ENCODE results near the gene EXD2. TPM values are rescaled to one million over a fixed set of nuclear protein-coding genes. Genes with fewer than 3 reads are reported as not detected.
"Not testable (repeated sequence)": the region's sequence is repeated elsewhere in the genome, so short reads cannot be mapped to it uniquely, and the experiment has no call there.

The EXD2 gene
- total RNA-seq, 2 donors from 2014 or later = 14.6 to 16.7 TPM

DNA sequence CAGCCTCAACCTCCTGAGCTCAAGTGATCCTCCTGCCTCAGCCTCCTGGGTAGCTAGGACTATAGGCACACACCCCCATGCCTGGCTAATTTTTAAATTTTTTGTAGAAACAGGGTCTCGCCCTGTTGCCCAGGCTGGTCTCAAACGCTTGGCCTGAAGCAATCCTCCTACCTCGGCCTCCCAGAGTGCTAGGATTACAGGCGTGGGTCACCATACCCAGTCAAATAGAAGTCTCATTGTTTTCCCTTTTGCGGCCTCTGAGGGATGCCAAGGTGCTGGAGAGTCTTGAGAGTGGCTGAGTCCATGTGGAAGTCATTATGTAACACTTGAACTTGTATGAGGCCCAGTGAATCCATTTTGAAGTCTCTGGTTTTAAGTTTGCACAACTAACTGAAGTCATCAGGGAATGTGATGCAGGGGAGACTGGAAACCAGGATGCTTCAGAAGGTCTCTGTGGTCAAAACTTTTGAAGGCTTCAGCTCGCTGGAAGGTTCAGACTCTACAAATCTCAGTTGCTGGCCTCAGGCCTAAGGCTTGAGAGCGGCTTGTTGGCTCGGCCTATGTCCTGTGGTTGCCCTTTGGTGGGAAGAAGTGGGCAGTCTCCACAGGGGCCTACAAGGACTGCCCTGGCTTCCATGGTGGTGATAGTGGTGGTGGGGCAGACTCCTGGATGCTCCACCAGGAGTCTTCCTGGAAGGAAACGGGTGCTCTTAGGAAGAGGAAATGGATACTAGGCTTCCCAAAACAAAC is 97.8 kb downstream of the EXD2 start:
- peak; percentile 46 for DNase-seq (ENCODE audit: low spot score)
- H3K36me3 ChIP-seq = no peaks in the 10 kb centered on the region
- peak overlapping the region in 1 of 2 donors; percentile 21 for H3K27ac ChIP-seq
- H3K4me1 ChIP-seq = peaks cover 0 to 47% of the 10 kb centered on the region in 2 donors
- no peak for TF ChIP-seq CTCF (IDR thresholded peaks at IDR 0.05)
- no peaks in the 10 kb centered on the region for H3K27me3 ChIP-seq
- H3K4me3 ChIP-seq = no peak overlapping the region
- H3K9me3 ChIP-seq = no peaks in the 10 kb centered on the region

GRCh38 chr14:69289811-69290520 is 98.7 kb downstream of the EXD2 start:
- Histone ChIP-seq H3K4me3 (no peak overlapping the region), H3K27ac (peak overlapping the region; percentile 19 to 21), H3K9me3 (no peaks in the 10 kb centered on the region), H3K4me1 (peaks cover 0 to 47% of the 10 kb centered on the region in 2 donors), H3K36me3 (no peaks in the 10 kb centered on the region), H3K27me3 (no peaks in the 10 kb centered on the region)
- peak; percentile 36 for DNase-seq (ENCODE audit: low spot score)
- no peak for TF ChIP-seq CTCF (IDR thresholded peaks at IDR 0.05)

- not testable (repeated sequence) for H3K4me3 ChIP-seq, H3K27ac ChIP-seq, H3K9me3 ChIP-seq, H3K36me3 ChIP-seq, H3K27me3 ChIP-seq
- DNase-seq (ENCODE audit: low spot score) = peak; percentile 36
- H3K4me1 ChIP-seq = peaks cover 0 to 47% of the 10 kb centered on the region in 2 donors
Observed at GRCh38 chr14:69290881-69291280, 99.6 kb downstream of the EXD2 start.

GRCh38 chr14:69291396-69291795 is 100.1 kb downstream of the EXD2 start:
- Histone ChIP-seq H3K4me1 (peaks cover 0 to 47% of the 10 kb centered on the region in 2 donors), H3K27ac (peak overlapping the region in 1 of 2 donors; percentile 27)

DNA sequence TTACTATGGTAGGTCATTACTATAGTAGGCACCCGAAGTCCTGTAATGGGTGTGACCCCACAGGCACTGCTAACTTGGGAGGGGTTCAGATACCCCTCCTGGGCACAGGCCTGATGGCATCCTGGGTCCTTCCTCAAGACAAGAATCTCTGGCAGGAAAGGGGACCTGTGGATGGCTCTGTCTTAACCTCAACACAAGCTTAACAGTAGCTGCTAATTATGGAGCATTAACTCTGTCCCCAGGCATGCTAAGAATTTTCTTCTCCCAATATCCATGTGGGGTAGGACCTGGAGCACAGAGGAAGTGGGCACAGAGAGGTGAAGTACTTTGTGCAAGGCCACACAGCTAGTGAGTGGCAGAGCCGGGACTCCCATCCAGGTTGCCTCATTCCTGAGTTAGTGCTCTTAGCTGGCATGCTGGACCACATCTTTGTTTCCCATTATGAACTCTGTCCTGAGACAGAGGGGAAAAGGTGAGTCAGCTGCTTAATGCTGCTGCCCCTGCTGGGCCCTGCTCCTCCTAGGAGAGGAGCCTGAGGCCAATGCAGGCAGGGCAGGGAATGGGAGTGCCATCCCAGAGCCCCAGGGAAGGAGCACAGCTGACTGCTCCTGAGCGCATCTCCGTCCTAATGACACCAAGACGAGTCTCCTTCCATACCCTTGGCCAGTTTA is 100.7 kb downstream of the EXD2 start:
- DNase-seq (ENCODE audit: low spot score) = no peak
- Histone ChIP-seq H3K4me3 (no peak overlapping the region), H3K27me3 (no peaks in the 10 kb centered on the region), H3K4me1 (peaks cover 0 to 43% of the 10 kb centered on the region in 2 donors), H3K9me3 (no peaks in the 10 kb centered on the region), H3K27ac (peak overlapping the region in 1 of 2 donors; percentile 27), H3K36me3 (no peaks in the 10 kb centered on the region)
- TF ChIP-seq CTCF (IDR thresholded peaks at IDR 0.05) = no peak

More at GRCh38 chr14:69291396-69291795, 100.1 kb downstream of the EXD2 start:
- no peak for TF ChIP-seq CTCF (IDR thresholded peaks at IDR 0.05)
- Histone ChIP-seq H3K4me3 (no peak overlapping the region), H3K27me3 (no peaks in the 10 kb centered on the region), H3K36me3 (no peaks in the 10 kb centered on the region), H3K9me3 (no peaks in the 10 kb centered on the region)
- peak; percentile 11 for DNase-seq (ENCODE audit: low spot score)

Other genes with a start within 250 kb of the EXD2 start
- gene ACTN1, start 212.2 kb upstream of the EXD2 start, total RNA-seq = 100 to 1,000 TPM; 170 to 316 TPM
- gene DCAF5, start 38.4 kb upstream of the EXD2 start, total RNA-seq = 10 to 100 TPM; 33.1 to 38.8 TPM
- gene GALNT16, start 68.7 kb downstream of the EXD2 start, total RNA-seq = 10 to 100 TPM; 17.9 to 56.8 TPM
- gene ERH, start 206.8 kb downstream of the EXD2 start, total RNA-seq = 10 to 100 TPM; 47.1 to 55.1 TPM
- 10 to 100 TPM; 29.3 to 37.5 TPM for gene SLC39A9, start 207.2 kb downstream of the EXD2 start, total RNA-seq